DND-41 (cell line): ENCODE data around the gene OSR1.
"Not testable (repeated sequence)": the region's sequence is repeated elsewhere in the genome, so short reads cannot be mapped to it uniquely, and the experiment has no call there.

ENCODE experiments used
- ATAC-seq: fragments of 200-7000 bp; cut with Tn5 transposase; 3 replicates; pipeline ENCODE4 v1.9.1; 2021; ENCODE audit warnings: low read depth; ENCODE audit not compliant: insufficient read depth
- DNase-seq: peaks from one replicate; pipeline ENCODE4 v3.0.0-alpha.2; 2020
- H2AFZ ChIP-seq: 2 replicates; pipeline ENCODE4 v1.6.0; 2012; ENCODE audit warnings: low read depth, low read length
- H3K27ac ChIP-seq: 2 replicates; pipeline ENCODE4 v1.5.1; 2012; ENCODE audit warnings: low read length, inconsistent platforms
- H3K27me3 ChIP-seq: fragments of 200-600 bp; sonication (generic); 2 replicates; pipeline ENCODE4 v1.6.0; 2012; ENCODE audit warnings: low read length, mild to moderate bottlenecking, inconsistent platforms; ENCODE audit not compliant: insufficient read depth, poor library complexity
- H3K36me3 ChIP-seq: 2 replicates; pipeline ENCODE4 v1.5.1; 2012; ENCODE audit warnings: low read length, inconsistent platforms; ENCODE audit not compliant: insufficient read depth
- H3K4me1 ChIP-seq: 2 replicates; pipeline ENCODE4 v1.5.1; 2012; ENCODE audit warnings: mild to moderate bottlenecking, low read length; ENCODE audit not compliant: insufficient read depth
- H3K4me2 ChIP-seq: 2 replicates; pipeline ENCODE4 v1.6.0; 2012; ENCODE audit warnings: mild to moderate bottlenecking, moderate library complexity, low read length, inconsistent platforms; ENCODE audit not compliant: insufficient read depth
- H3K4me3 ChIP-seq, 2 experiments: fragments of 200-600 bp in 1 of 2; shearing (Covaris generic) in 1 of 2; 2 replicates each; pipeline ENCODE4 v1.5.1; 2012 to 2016; ENCODE audit warnings: inconsistent platforms in 2 of 2, low read length in 2 of 2, mild to moderate bottlenecking in 2 of 2, low read depth in 1 of 2, moderate library complexity in 1 of 2
- H3K79me2 ChIP-seq: 2 replicates; pipeline ENCODE4 v1.6.0; 2012; ENCODE audit warnings: low read length, inconsistent platforms; ENCODE audit not compliant: insufficient read depth
- H3K9ac ChIP-seq: 2 replicates; pipeline ENCODE4 v1.6.0; 2012; ENCODE audit warnings: low read depth, mild to moderate bottlenecking, inconsistent platforms, low read length, moderate library complexity
- H3K9me3 ChIP-seq: 2 replicates; pipeline ENCODE4 v1.5.1; 2012; ENCODE audit warnings: low read length, moderate library complexity, mild to moderate bottlenecking, inconsistent platforms; ENCODE audit not compliant: insufficient read depth, severe bottlenecking
- H4K20me1 ChIP-seq: 2 replicates; pipeline ENCODE4 v1.6.0; 2012; ENCODE audit warnings: low read length; ENCODE audit not compliant: insufficient read depth
- CTCF ChIP-seq: IDR thresholded peaks from 2 replicates; pipeline ENCODE4 v1.5.1; 2012; ENCODE audit warnings: borderline replicate concordance, low read length, moderate library complexity, mild to moderate bottlenecking; ENCODE audit not compliant: poor library complexity, severe bottlenecking; ENCODE audit errors: extremely low read depth
- EZH2 ChIP-seq: IDR thresholded peaks from 3 replicates; pipeline ENCODE4 v1.6.1; 2012; ENCODE audit warnings: borderline replicate concordance, low read depth, mild to moderate bottlenecking, moderate library complexity, low read length, inconsistent platforms; ENCODE audit not compliant: severe bottlenecking

OSR1 gene

DNA sequence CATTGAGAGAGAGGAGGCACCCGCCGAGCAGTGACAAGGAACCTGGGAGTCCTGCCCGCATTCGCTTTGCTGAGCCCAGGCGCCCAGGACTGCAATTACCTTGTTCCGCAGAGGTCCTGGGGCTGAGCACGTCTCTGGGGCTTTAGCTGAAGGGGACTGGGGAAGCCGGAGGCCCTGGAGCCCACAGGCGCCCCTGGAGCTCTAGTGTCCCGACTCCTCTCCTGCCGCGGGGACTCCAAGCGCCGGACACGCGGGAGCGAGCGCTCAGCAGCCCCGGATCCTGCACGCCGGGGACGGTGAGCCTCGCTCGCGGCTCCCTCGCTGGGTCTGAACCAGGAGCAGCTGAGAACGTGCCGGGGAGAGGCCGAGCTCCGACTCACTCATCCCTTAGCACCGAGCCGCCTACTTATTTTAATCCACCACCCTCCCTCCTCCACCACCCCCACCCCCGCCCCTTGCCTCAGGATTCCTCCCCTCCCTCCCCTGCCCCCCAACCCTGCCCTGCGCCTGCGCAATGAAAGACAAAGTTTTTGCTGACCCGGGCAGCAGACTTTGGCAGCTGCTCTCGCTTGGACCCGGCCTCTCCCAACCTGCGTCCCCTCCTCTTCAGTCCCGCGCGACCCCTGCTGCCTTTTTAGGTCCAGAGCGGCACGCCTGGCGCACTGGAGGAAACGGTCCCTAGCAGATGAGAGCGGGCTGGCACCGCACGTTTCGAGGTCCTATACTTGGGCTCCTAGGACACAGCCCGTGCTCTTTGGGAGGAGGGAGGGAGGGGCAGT, at the start of gene OSR1:
TSS of gene OSR1 (minus strand) at position 382 of the 779 bp plus-strand sequence. CDS start 4,818 bp downstream, outside the sequence.
- Histone ChIP-seq H3K4me3 (no peak within 1 kb of the TSS), H3K9me3 (no peaks in the 10 kb centered on the region), H4K20me1 (no peaks in the 10 kb centered on the region), H3K4me2 (no peak within 1 kb of the TSS), H3K79me2 (no peaks in the 10 kb centered on the region), H3K4me1 (peaks cover 16% of the 10 kb centered on the region), H3K9ac (no peak within 1 kb of the TSS), H3K27ac (no peak within 1 kb of the TSS), H3K36me3 (no peaks in the 10 kb centered on the region), H2AFZ (no peak within 1 kb of the TSS), H3K27me3 (peaks cover 14% of the 10 kb centered on the region)
- no peak for TF ChIP-seq CTCF
- TF ChIP-seq EZH2 = no peak
- DNase-seq (no peak), ATAC-seq (no peak)

- TF ChIP-seq EZH2 (no peak), CTCF (no peak)
- H4K20me1 ChIP-seq = no peaks in the 10 kb centered on the region
- no peaks in the 10 kb centered on the region for H3K36me3 ChIP-seq
- DNase-seq (no peak), ATAC-seq (no peak)
- no peak overlapping the region for H3K9ac ChIP-seq
- no peaks in the 10 kb centered on the region for H3K4me1 ChIP-seq
- H3K9me3 ChIP-seq = no peaks in the 10 kb centered on the region
- H3K27ac ChIP-seq = no peak overlapping the region
- no peak overlapping the region for H3K4me3 ChIP-seq
- H2AFZ ChIP-seq = no peak overlapping the region
- H3K79me2 ChIP-seq = no peaks in the 10 kb centered on the region
- peaks cover under 1% of the 10 kb centered on the region for H3K27me3 ChIP-seq
- no peak overlapping the region for H3K4me2 ChIP-seq
Observed at GRCh38 chr2:19403785-19404184, 45.4 kb upstream of the OSR1 start.

DNA sequence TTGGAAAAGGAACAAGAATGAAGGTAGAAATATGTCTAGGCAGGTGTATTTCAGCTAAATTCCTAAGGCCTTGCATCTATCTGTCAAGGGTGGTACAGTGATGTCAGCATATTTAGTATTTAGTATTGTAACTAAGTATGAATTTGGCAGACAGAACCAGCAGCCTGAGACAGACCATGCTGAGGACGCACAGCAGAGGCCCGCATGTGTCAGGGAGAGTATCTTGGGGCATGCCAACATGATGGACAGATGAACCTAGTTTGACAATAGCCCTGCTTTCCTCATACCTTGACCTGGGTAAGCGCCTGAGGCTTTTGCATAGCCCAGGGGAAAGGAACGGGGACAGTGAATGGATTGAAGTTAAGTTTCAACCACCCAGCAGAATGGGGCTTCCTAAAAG, 33.8 kb upstream of the OSR1 start:
- Histone ChIP-seq H3K27ac (no peak overlapping the region), H2AFZ (no peak overlapping the region), H3K9ac (no peak overlapping the region), H4K20me1 (no peaks in the 10 kb centered on the region), H3K9me3 (no peaks in the 10 kb centered on the region), H3K36me3 (no peaks in the 10 kb centered on the region), H3K4me1 (no peaks in the 10 kb centered on the region), H3K79me2 (no peaks in the 10 kb centered on the region), H3K27me3 (no peaks in the 10 kb centered on the region), H3K4me2 (no peak overlapping the region), H3K4me3 (no peak overlapping the region)
- no peak for DNase-seq
- ATAC-seq = no peak
- no peak for TF ChIP-seq EZH2
- TF ChIP-seq CTCF = no peak

- not testable (repeated sequence) for H3K27ac ChIP-seq, H3K9ac ChIP-seq, H3K4me2 ChIP-seq, H3K9me3 ChIP-seq, H3K4me3 ChIP-seq, H3K4me1 ChIP-seq, H3K36me3 ChIP-seq, H4K20me1 ChIP-seq, H3K79me2 ChIP-seq, ATAC-seq, DNase-seq, H2AFZ ChIP-seq, H3K27me3 ChIP-seq
Observed at GRCh38 chr2:19389469-19389868, 31.0 kb upstream of the OSR1 start.
